Activated T-cell treated with anti-CD3 and anti-CD28 coated beads, Interleukin-2, amount 50 U/mL, for 4 hours (primary cell): ENCODE results near the gene TEAD4. TPM values are rescaled to one million over a fixed set of nuclear protein-coding genes. Genes with fewer than 3 reads are reported as not detected.

Experiments
- ATAC-seq, 2 donors: fragments of 200-7000 bp; cut with Tn5 transposase; one replicate each; pipeline ENCODE4 v1.10.0; 2021
- DNase-seq: peaks from one replicate; pipeline ENCODE4 v3.0.0-alpha.2; 2020
- H3K27me3 Mint-ChIP-seq: one replicate; pipeline ENCODE4 v1.8.0; 2021; ENCODE audit warnings: low read depth, mixed read lengths
- H3K36me3 Mint-ChIP-seq: one replicate; pipeline ENCODE4 v1.8.0; 2022; ENCODE audit warnings: mixed read lengths; ENCODE audit not compliant: insufficient read depth
- H3K4me1 Mint-ChIP-seq: one replicate; pipeline ENCODE4 v1.8.0; 2021; ENCODE audit warnings: low read depth, mixed read lengths
- H3K4me3 Mint-ChIP-seq: one replicate; pipeline ENCODE4 v1.8.0; 2021; ENCODE audit warnings: mild to moderate bottlenecking, moderate library complexity, mixed read lengths
- H3K9me3 Mint-ChIP-seq: one replicate; pipeline ENCODE4 v1.8.0; 2021; ENCODE audit warnings: mixed read lengths
- total RNA-seq, 3 donors: library from RNA; stranded (reverse); gene quantifications; one replicate each; pipeline ENCODE4 v1.2.1, GENCODE V29; 2021

TEAD4 gene
- total RNA-seq, 3 donors from 2014 or later: 2.7 to 4.1 (median 3.7) TPM

- H3K36me3 Mint-ChIP-seq: no peaks in the 10 kb centered on the region
- H3K27me3 Mint-ChIP-seq: peaks cover 10% of the 10 kb centered on the region
- no peaks in the 10 kb centered on the region for H3K4me1 Mint-ChIP-seq
- H3K4me3 Mint-ChIP-seq: no peak overlapping the region
- DNase-seq: no peak
- ATAC-seq: no peak
- no peaks in the 10 kb centered on the region for H3K9me3 Mint-ChIP-seq
Measured at GRCh38 chr12:2973566-2973965, 14.4 kb downstream of the TEAD4 start.

DNA sequence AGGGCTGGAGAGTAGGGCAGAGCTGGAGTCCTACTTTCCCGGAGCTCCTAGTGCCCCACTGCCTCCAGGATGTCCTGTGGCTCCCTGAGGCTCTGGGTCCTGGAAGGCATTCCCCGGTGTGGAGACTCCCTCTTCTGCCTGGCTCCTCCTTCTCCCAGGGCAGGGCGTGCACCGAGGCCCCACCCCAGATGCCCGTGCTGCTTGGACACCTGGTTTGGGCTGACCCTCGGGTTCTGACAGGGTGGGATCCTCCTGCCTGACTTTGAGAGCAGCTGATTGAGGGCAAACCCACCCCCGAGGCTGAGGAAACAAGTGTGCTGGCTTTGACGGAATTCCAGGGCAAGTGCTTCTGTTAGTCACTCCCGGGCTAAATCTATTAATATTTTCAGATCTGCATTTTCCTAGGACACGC, 15.4 kb downstream of the TEAD4 start:
- Mint-ChIP-seq H3K36me3 (no peaks in the 10 kb centered on the region), H3K4me1 (no peaks in the 10 kb centered on the region), H3K4me3 (no peak overlapping the region), H3K27me3 (peaks cover 10% of the 10 kb centered on the region), H3K9me3 (no peaks in the 10 kb centered on the region)
- ATAC-seq (no peak), DNase-seq (no peak)

- no peak for ATAC-seq
- no peaks in the 10 kb centered on the region for H3K36me3 Mint-ChIP-seq
- no peak overlapping the region for H3K4me3 Mint-ChIP-seq
- H3K27me3 Mint-ChIP-seq: peaks cover 10% of the 10 kb centered on the region
- no peaks in the 10 kb centered on the region for H3K4me1 Mint-ChIP-seq
- H3K9me3 Mint-ChIP-seq: no peaks in the 10 kb centered on the region
- DNase-seq: no peak
Measured at GRCh38 chr12:2976581-2976996, 17.4 kb downstream of the TEAD4 start.

DNA sequence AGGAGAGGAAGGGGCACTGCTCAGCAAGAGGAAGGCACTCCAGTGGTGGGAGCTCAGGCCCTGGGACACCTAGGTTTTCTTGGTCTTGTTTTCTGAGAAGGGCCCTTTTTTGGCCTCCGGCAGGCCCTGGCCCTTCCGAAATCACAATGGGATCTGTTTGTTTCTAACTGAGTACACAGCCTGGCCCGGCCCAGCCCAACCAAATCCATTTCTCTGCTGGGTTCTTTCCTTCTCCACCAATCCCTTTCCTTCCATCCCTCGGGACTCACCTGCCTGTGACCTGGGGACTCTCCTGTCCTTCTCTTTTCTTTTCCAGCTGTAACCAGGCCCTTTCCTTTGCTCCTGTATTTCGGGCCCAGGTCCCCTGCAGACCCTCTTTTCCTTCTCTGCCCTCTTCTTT, 18.6 kb downstream of the TEAD4 start:
- no peaks in the 10 kb centered on the region for H3K9me3 Mint-ChIP-seq
- no peak overlapping the region for H3K4me3 Mint-ChIP-seq
- ATAC-seq: no peak
- H3K36me3 Mint-ChIP-seq: no peaks in the 10 kb centered on the region
- DNase-seq: no peak
- no peaks in the 10 kb centered on the region for H3K4me1 Mint-ChIP-seq
- H3K27me3 Mint-ChIP-seq: peaks cover 7% of the 10 kb centered on the region

- no peaks in the 10 kb centered on the region for H3K9me3 Mint-ChIP-seq
- H3K4me1 Mint-ChIP-seq: no peaks in the 10 kb centered on the region
- H3K36me3 Mint-ChIP-seq: no peaks in the 10 kb centered on the region
- H3K27me3 Mint-ChIP-seq: peaks cover 1% of the 10 kb centered on the region
- H3K4me3 Mint-ChIP-seq: no peak overlapping the region
- DNase-seq: no peak
- no peak for ATAC-seq
Measured at GRCh38 chr12:2979806-2980205, 20.6 kb downstream of the TEAD4 start.

DNA sequence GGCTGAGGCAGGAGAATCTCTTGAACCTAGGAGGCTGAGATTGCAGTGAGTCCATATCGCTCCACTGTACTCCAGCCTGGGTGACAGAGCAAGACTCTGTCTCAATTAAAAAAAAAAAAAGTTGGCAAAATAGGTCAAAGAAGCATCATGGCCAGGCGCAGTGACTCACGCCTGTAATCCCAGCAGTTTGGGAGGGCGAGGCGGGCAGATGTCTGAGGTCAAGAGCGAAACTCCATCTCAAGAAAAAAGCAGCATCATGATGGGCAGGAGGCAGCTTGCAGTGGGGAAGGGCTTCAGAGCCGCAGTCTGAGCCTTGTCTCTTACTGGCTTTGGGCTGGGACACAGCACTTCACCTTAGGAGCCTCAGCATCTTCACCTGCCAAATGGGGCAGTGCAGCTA, 21.4 kb downstream of the TEAD4 start:
- ATAC-seq: no peak
- no peak for DNase-seq
- no peaks in the 10 kb centered on the region for H3K36me3 Mint-ChIP-seq
- no peaks in the 10 kb centered on the region for H3K4me1 Mint-ChIP-seq
- no peaks in the 10 kb centered on the region for H3K9me3 Mint-ChIP-seq
- H3K4me3 Mint-ChIP-seq: no peak overlapping the region
- H3K27me3 Mint-ChIP-seq: peaks cover 1% of the 10 kb centered on the region

GRCh38 chr12:2982361-2982760, 23.2 kb downstream of the TEAD4 start:
- H3K4me3 Mint-ChIP-seq: no peak overlapping the region

GRCh38 chr12:2984249-2984648, 25.1 kb downstream of the TEAD4 start:
- H3K4me3 Mint-ChIP-seq: no peak overlapping the region
- no peaks in the 10 kb centered on the region for H3K36me3 Mint-ChIP-seq
- H3K9me3 Mint-ChIP-seq: no peaks in the 10 kb centered on the region
- DNase-seq (no peak), ATAC-seq (no peak)
- no peaks in the 10 kb centered on the region for H3K4me1 Mint-ChIP-seq
- H3K27me3 Mint-ChIP-seq: no peaks in the 10 kb centered on the region

More at GRCh38 chr12:2982361-2982760, 23.2 kb downstream of the TEAD4 start:
- DNase-seq: no peak
- H3K9me3 Mint-ChIP-seq: no peaks in the 10 kb centered on the region
- no peaks in the 10 kb centered on the region for H3K36me3 Mint-ChIP-seq
- ATAC-seq: no peak
- H3K27me3 Mint-ChIP-seq: no peaks in the 10 kb centered on the region
- no peaks in the 10 kb centered on the region for H3K4me1 Mint-ChIP-seq

GRCh38 chr12:2984698-2985097, 25.5 kb downstream of the TEAD4 start:
- H3K4me1 Mint-ChIP-seq: no peaks in the 10 kb centered on the region

GRCh38 chr12:2986876-2987275, 27.7 kb downstream of the TEAD4 start:
- Mint-ChIP-seq H3K9me3 (peaks cover 6% of the 10 kb centered on the region), H3K4me3 (no peak overlapping the region), H3K36me3 (no peaks in the 10 kb centered on the region), H3K27me3 (no peaks in the 10 kb centered on the region), H3K4me1 (no peaks in the 10 kb centered on the region)
- ATAC-seq: no peak
- DNase-seq: no peak

More at GRCh38 chr12:2984698-2985097, 25.5 kb downstream of the TEAD4 start:
- Mint-ChIP-seq H3K9me3 (peaks cover 2% of the 10 kb centered on the region), H3K4me3 (no peak overlapping the region), H3K27me3 (no peaks in the 10 kb centered on the region), H3K36me3 (no peaks in the 10 kb centered on the region)
- ATAC-seq (no peak), DNase-seq (no peak)

- Mint-ChIP-seq H3K36me3 (no peaks in the 10 kb centered on the region), H3K4me1 (no peaks in the 10 kb centered on the region), H3K27me3 (peaks cover 4% of the 10 kb centered on the region), H3K9me3 (peaks cover 6% of the 10 kb centered on the region), H3K4me3 (no peak overlapping the region)
- ATAC-seq: no peak
- no peak for DNase-seq
Measured at GRCh38 chr12:2988494-2988893, 29.3 kb downstream of the TEAD4 start.

DNA sequence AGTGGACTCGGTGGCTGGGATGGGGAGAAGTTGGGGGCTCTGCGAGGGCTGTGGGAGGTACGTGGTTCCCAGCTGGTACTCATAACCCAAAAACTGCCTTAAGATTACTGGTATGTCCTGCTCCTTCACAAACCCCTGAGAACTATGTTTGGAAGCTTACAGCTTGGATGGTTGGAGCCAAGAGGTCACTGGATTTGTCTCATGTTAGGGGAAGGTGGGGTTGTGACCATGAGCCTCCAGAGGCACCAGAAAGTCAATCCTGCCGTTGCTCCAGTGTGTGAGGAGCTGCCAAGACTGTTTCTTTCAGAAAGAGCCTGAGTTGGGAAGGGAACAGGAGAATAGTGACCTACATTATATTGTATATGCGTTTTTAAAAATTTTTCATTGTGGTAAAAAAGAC, 33.5 kb downstream of the TEAD4 start:
- H3K4me1 Mint-ChIP-seq: no peaks in the 10 kb centered on the region
- ATAC-seq (no peak), DNase-seq (no peak)
- H3K36me3 Mint-ChIP-seq: no peaks in the 10 kb centered on the region
- H3K4me3 Mint-ChIP-seq: no peak overlapping the region
- peaks cover 4% of the 10 kb centered on the region for H3K27me3 Mint-ChIP-seq
- H3K9me3 Mint-ChIP-seq: peaks cover 6% of the 10 kb centered on the region

DNA sequence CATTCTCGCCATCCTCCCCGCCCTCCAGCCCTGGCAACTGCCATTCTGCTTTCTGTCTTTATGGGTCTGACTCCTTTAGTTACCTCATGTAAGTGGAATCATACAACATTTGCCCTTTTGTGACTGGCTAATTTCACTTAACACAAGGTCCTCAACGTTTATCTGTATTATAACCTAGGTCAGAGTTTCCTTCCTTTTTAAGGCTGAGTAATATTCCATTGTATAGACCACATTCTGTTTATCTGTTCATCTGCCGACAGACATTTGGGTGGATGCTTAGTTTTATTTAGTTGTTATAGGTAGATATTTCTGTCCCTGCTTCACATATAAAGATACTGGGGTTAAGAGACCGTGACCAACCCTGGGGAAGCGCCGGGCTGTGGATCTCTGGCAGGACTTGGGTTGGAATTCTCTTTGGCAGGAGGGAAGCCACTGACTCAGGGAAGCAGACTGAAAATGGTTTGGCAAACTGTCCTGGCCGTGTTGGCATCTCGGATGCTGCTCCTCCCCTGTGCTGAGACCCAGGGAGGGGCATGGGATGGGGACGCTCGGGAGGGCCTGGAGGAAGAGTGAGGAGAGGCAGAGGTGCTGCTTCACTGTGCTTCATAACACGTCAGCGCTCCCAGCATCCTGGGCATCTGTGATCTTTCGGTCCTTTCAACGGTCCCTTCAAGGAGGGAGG, 38.9 kb downstream of the TEAD4 start:
- Mint-ChIP-seq H3K4me1 (no peaks in the 10 kb centered on the region), H3K36me3 (no peaks in the 10 kb centered on the region), H3K4me3 (no peak overlapping the region), H3K27me3 (peaks cover 8% of the 10 kb centered on the region), H3K9me3 (no peaks in the 10 kb centered on the region)
- ATAC-seq: no peak
- DNase-seq: no peak

- Mint-ChIP-seq H3K4me3 (no peak overlapping the region), H3K27me3 (peaks cover 8% of the 10 kb centered on the region), H3K9me3 (no peaks in the 10 kb centered on the region), H3K4me1 (no peaks in the 10 kb centered on the region), H3K36me3 (no peaks in the 10 kb centered on the region)
- ATAC-seq (no peak), DNase-seq (no peak)
Measured at GRCh38 chr12:2998789-2999264, 39.6 kb downstream of the TEAD4 start.

DNA sequence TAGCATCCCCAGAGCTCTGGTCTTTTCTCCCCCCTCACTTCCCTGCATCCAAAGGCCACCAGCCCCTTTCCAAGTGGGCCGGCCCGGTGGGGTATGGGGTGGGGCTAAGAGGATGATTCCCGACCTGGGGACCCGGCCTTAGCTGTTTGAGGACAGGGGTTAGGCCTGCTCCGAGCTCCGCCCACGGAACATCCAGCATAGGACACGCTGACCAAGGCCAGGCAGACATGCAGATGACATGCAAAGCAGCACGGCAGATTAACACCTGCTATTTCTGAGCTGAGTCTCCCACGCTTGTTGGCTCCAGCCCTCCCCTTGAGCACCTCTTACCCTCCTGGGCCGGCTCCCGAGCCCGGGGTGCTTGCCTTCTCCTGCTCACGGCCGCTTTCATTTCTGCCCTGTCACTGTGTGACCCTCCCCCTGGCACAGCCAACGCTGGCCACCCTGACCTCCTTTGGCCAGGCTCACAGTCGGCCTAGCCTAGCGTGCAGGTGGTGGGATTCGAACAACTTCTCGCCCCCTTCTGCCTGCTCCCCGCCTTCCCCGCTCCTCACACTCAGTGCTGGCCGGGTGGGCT, 40.2 kb downstream of the TEAD4 start:
- ATAC-seq: no peak
- Mint-ChIP-seq H3K4me3 (no peak overlapping the region), H3K36me3 (no peaks in the 10 kb centered on the region), H3K4me1 (no peaks in the 10 kb centered on the region), H3K9me3 (no peaks in the 10 kb centered on the region), H3K27me3 (peaks cover 8% of the 10 kb centered on the region)
- no peak for DNase-seq
